ENCODE results near the gene EVL. TPM values are rescaled to one million over a fixed set of nuclear protein-coding genes. Genes with fewer than 3 reads are reported as not detected.
"Not testable (repeated sequence)": the region's sequence is repeated elsewhere in the genome, so short reads cannot be mapped to it uniquely, and the experiment has no call there.

Gene EVL
- total and polyA plus RNA-seq, 2 donors from 2014 or later: 54.8 to 84.1 TPM

GRCh38 chr14:100178691-100179090 is 113.5 kb downstream of the EVL start:
- intact Hi-C loops (cut with DNase I): no loop called here
- Histone ChIP-seq H3K4me1 (ENCODE audit: control insufficient read depth in 2 of 3, insufficient read depth in 2 of 3, low read depth in 1 of 3, low read length in 3 of 3) (no peaks in the 10 kb centered on the region), H3K9ac (ENCODE audit: low read length in 3 of 3) (no peak overlapping the region), H3K4me3 (ENCODE audit: low read length in 3 of 3) (no peak overlapping the region), H3K9me3 (ENCODE audit: control insufficient read depth in 2 of 3, insufficient read depth in 1 of 3, low read length in 3 of 3) (no peaks in the 10 kb centered on the region), H3K36me3 (ENCODE audit: control insufficient read depth in 2 of 3, insufficient read depth in 3 of 3, low read length in 3 of 3) (no peaks in the 10 kb centered on the region), H3K27ac (ENCODE audit: low read depth in 2 of 2, low read length in 2 of 2) (no peak overlapping the region), H3K27me3 (ENCODE audit: control insufficient read depth, insufficient read depth, low read length) (no peaks in the 10 kb centered on the region)
- no peak for FAIRE-seq
- no peak for DNase-seq
- TF ChIP-seq CTCF (IDR thresholded peaks at IDR 0.05; ENCODE audit: borderline replicate concordance, extremely low read depth, insufficient read depth): no peak

- H3K27ac ChIP-seq (ENCODE audit: low read depth in 2 of 2, low read length in 2 of 2); FAIRE-seq; H3K9ac ChIP-seq (ENCODE audit: low read length in 3 of 3); H3K4me3 ChIP-seq (ENCODE audit: low read length in 3 of 3); H3K9me3 ChIP-seq (ENCODE audit: control insufficient read depth in 2 of 3, insufficient read depth in 1 of 3, low read length in 3 of 3); H3K36me3 ChIP-seq (ENCODE audit: control insufficient read depth in 2 of 3, insufficient read depth in 3 of 3, low read length in 3 of 3); intact Hi-C loops (cut with DNase I); DNase-seq; H3K4me1 ChIP-seq (ENCODE audit: control insufficient read depth in 2 of 3, insufficient read depth in 2 of 3, low read depth in 1 of 3, low read length in 3 of 3); H3K27me3 ChIP-seq (ENCODE audit: control insufficient read depth, insufficient read depth, low read length): not testable (repeated sequence)
Measured at GRCh38 chr14:100180671-100181070, 115.4 kb downstream of the EVL start.

- H3K27me3 ChIP-seq (ENCODE audit: control insufficient read depth, insufficient read depth, low read length); FAIRE-seq; DNase-seq; intact Hi-C loops (cut with DNase I); H3K4me3 ChIP-seq (ENCODE audit: low read length in 3 of 3); H3K36me3 ChIP-seq (ENCODE audit: control insufficient read depth in 2 of 3, insufficient read depth in 3 of 3, low read length in 3 of 3); H3K27ac ChIP-seq (ENCODE audit: low read depth in 2 of 2, low read length in 2 of 2); H3K4me1 ChIP-seq (ENCODE audit: control insufficient read depth in 2 of 3, insufficient read depth in 2 of 3, low read depth in 1 of 3, low read length in 3 of 3); H3K9ac ChIP-seq (ENCODE audit: low read length in 3 of 3); H3K9me3 ChIP-seq (ENCODE audit: control insufficient read depth in 2 of 3, insufficient read depth in 1 of 3, low read length in 3 of 3): not testable (repeated sequence)
Measured at GRCh38 chr14:100181876-100182551, 116.8 kb downstream of the EVL start.

- Histone ChIP-seq H3K4me1 (ENCODE audit: control insufficient read depth in 2 of 3, insufficient read depth in 2 of 3, low read depth in 1 of 3, low read length in 3 of 3) (peaks cover 0 to 3% (median 3%) of the 10 kb centered on the region in 3 donors), H3K9ac (ENCODE audit: low read length in 3 of 3) (no peak overlapping the region), H3K36me3 (ENCODE audit: control insufficient read depth in 2 of 3, insufficient read depth in 3 of 3, low read length in 3 of 3) (no peaks in the 10 kb centered on the region), H3K9me3 (ENCODE audit: control insufficient read depth in 2 of 3, insufficient read depth in 1 of 3, low read length in 3 of 3) (no peaks in the 10 kb centered on the region), H3K27me3 (ENCODE audit: control insufficient read depth, insufficient read depth, low read length) (no peaks in the 10 kb centered on the region), H3K4me3 (ENCODE audit: low read length in 3 of 3) (no peak overlapping the region), H3K27ac (ENCODE audit: low read depth in 2 of 2, low read length in 2 of 2) (no peak overlapping the region)
- TF ChIP-seq CTCF (IDR thresholded peaks at IDR 0.05; ENCODE audit: borderline replicate concordance, extremely low read depth, insufficient read depth): no peak
- DNase-seq (peak in 1 of 5 donors; percentile 72), FAIRE-seq (no peak)
- intact Hi-C loops (cut with DNase I): no loop called here
Measured at GRCh38 chr14:100187247-100187833, 122.1 kb downstream of the EVL start.
